Neutrophil (primary cell): ENCODE measurements around the gene PKHD1.

ENCODE experiments used
- H3K27ac ChIP-seq: fragments of 200-600 bp; sonication (generic); 2 replicates; pipeline ENCODE4 v1.5.1; 2016; ENCODE audit warnings: mild to moderate bottlenecking, moderate library complexity
- H3K27me3 ChIP-seq: fragments of 200-600 bp; sonication (generic); 2 replicates; pipeline ENCODE4 v1.6.0; 2016; ENCODE audit warnings: mild to moderate bottlenecking
- H3K36me3 ChIP-seq: fragments of 200-600 bp; sonication (generic); 2 replicates; pipeline ENCODE4 v1.5.1; 2017
- H3K4me1 ChIP-seq, 2 experiments: fragments of 200-600 bp in 1 of 2; sonication (generic) in 1 of 2; 1 replicate in 1 of 2; 2 replicates in 1 of 2; pipeline versions ENCODE4 v1.5.1 to v1.6.1; 2013 to 2016; ENCODE audit warnings: low read depth in 1 of 2, low read length in 1 of 2, mild to moderate bottlenecking in 1 of 2, moderate library complexity in 1 of 2; ENCODE audit not compliant: control insufficient read depth in 1 of 2, insufficient read depth in 1 of 2
- H3K4me3 ChIP-seq, 2 experiments: fragments of 200-600 bp in 1 of 2; sonication (generic) in 1 of 2; 1 replicate in 1 of 2; 2 replicates in 1 of 2; pipeline ENCODE4 v1.5.1; 2013 to 2016; ENCODE audit warnings: low read depth in 1 of 2, low read length in 1 of 2, mild to moderate bottlenecking in 1 of 2, moderate library complexity in 1 of 2
- H3K9me3 ChIP-seq: fragments of 200-600 bp; sonication (generic); 2 replicates; pipeline ENCODE4 v1.5.1; 2016
- CTCF ChIP-seq: fragments of 200-600 bp; sonication (generic); IDR thresholded peaks from 2 replicates; pipeline ENCODE4 v1.5.1; 2016; ENCODE audit warnings: antibody characterized with exemption

PKHD1 gene

GRCh38 chr6:52009466-52010140 lies 77.8 kb downstream of the PKHD1 start:
- no peak for TF ChIP-seq CTCF
- H3K4me3 ChIP-seq = no peak overlapping the region

GRCh38 chr6:52000064-52000463 lies 87.3 kb downstream of the PKHD1 start:
- TF ChIP-seq CTCF = no peak
- peaks cover 0 to 25% of the 10 kb centered on the region in 2 experiments for H3K4me1 ChIP-seq

More at GRCh38 chr6:52009466-52010140, 77.8 kb downstream of the PKHD1 start:
- Histone ChIP-seq H3K4me1 (peaks cover 0 to 5% of the 10 kb centered on the region in 2 experiments), H3K27ac (no peak overlapping the region), H3K27me3 (no peaks in the 10 kb centered on the region), H3K9me3 (no peaks in the 10 kb centered on the region), H3K36me3 (no peaks in the 10 kb centered on the region)

GRCh38 chr6:51996296-51996947 lies 91.0 kb downstream of the PKHD1 start:
- Histone ChIP-seq H3K27me3 (no peaks in the 10 kb centered on the region), H3K9me3 (no peaks in the 10 kb centered on the region), H3K27ac (no peak overlapping the region), H3K36me3 (no peaks in the 10 kb centered on the region), H3K4me1 (peaks cover 0 to 25% of the 10 kb centered on the region in 2 experiments), H3K4me3 (no peak overlapping the region)
- TF ChIP-seq CTCF = no peak

More at GRCh38 chr6:52000064-52000463, 87.3 kb downstream of the PKHD1 start:
- H3K27ac ChIP-seq = no peak overlapping the region
- H3K27me3 ChIP-seq = peaks cover 6% of the 10 kb centered on the region
- no peak overlapping the region for H3K4me3 ChIP-seq
- no peaks in the 10 kb centered on the region for H3K9me3 ChIP-seq
- H3K36me3 ChIP-seq = no peaks in the 10 kb centered on the region

- Histone ChIP-seq H3K27me3 (no peaks in the 10 kb centered on the region), H3K4me3 (no peak overlapping the region), H3K4me1 (peaks cover 0 to 23% of the 10 kb centered on the region in 2 experiments), H3K36me3 (no peaks in the 10 kb centered on the region), H3K27ac (no peak overlapping the region), H3K9me3 (no peaks in the 10 kb centered on the region)
- no peak for TF ChIP-seq CTCF
Observed at GRCh38 chr6:51995214-51995755, 92.1 kb downstream of the PKHD1 start.

GRCh38 chr6:51992876-51993275 lies 94.5 kb downstream of the PKHD1 start:
- no peaks in the 10 kb centered on the region for H3K27me3 ChIP-seq
- no peaks in the 10 kb centered on the region for H3K36me3 ChIP-seq
- no peak for TF ChIP-seq CTCF
- H3K27ac ChIP-seq = no peak overlapping the region
- H3K4me3 ChIP-seq = no peak overlapping the region
- H3K9me3 ChIP-seq = no peaks in the 10 kb centered on the region
- peaks cover 0 to 15% of the 10 kb centered on the region in 2 experiments for H3K4me1 ChIP-seq
